Measurements from ENCODE around the gene CORO2A. TPM values are rescaled to one million over a fixed set of nuclear protein-coding genes. Genes with fewer than 3 reads are reported as not detected.

CORO2A gene
- total and polyA plus RNA-seq, 9 donors, result 0.13 to 3.7 (median 1.2) TPM

- no peaks in the 10 kb centered on the region for H3K36me3 ChIP-seq
- no peak overlapping the region for H3K4me3 ChIP-seq
- TF ChIP-seq CTCF (IDR thresholded peaks at IDR 0.05) (no peak), POLR2A (IDR thresholded peaks at IDR 0.05) (no peak), EP300 (IDR thresholded peaks at IDR 0.05) (no peak)
- DNase-seq, result no peak
- H3K9me3 ChIP-seq, result no peaks in the 10 kb centered on the region
- WGBS, 3 donors, result 82 to 89% (median 84%) methylated on average over 8 of the region's 8 CpGs
- H3K27me3 ChIP-seq, result no peaks in the 10 kb centered on the region
- intact Hi-C loops (cut with DNase I), result no loop called here
- no peaks in the 10 kb centered on the region for H3K4me1 ChIP-seq (ENCODE audit: insufficient read depth)
- no peak overlapping the region for H3K27ac ChIP-seq
These were observed 44.6 kb upstream of the CORO2A start for GRCh38 chr9:98236901-98237487.

GRCh38 chr9:98235126-98235525 lies 42.7 kb upstream of the CORO2A start:
- Histone ChIP-seq H3K9me3 (no peaks in the 10 kb centered on the region), H3K4me3 (no peak overlapping the region), H3K36me3 (no peaks in the 10 kb centered on the region), H3K4me1 (ENCODE audit: insufficient read depth) (no peaks in the 10 kb centered on the region), H3K27me3 (no peaks in the 10 kb centered on the region), H3K27ac (no peak overlapping the region)
- intact Hi-C loops (cut with DNase I), result no loop called here
- DNase-seq, result no peak
- TF ChIP-seq CTCF (IDR thresholded peaks at IDR 0.05), result no peak
- TF ChIP-seq POLR2A (IDR thresholded peaks at IDR 0.05), result no peak
- no peak for TF ChIP-seq EP300 (IDR thresholded peaks at IDR 0.05)
- 88 to 90% (median 89%) methylated on average over 9 of the region's 9 CpGs for WGBS, 3 donors

- DNase-seq, result no peak
- Histone ChIP-seq H3K27me3 (no peaks in the 10 kb centered on the region), H3K27ac (no peak overlapping the region), H3K36me3 (no peaks in the 10 kb centered on the region), H3K4me3 (no peak overlapping the region), H3K4me1 (ENCODE audit: insufficient read depth) (no peaks in the 10 kb centered on the region), H3K9me3 (no peaks in the 10 kb centered on the region)
- 62 to 63% (median 63%) methylated on average over 9 of the region's 9 CpGs for WGBS, 3 donors
- intact Hi-C loops (cut with DNase I), result no loop called here
- TF ChIP-seq CTCF (IDR thresholded peaks at IDR 0.05), result no peak
- no peak for TF ChIP-seq EP300 (IDR thresholded peaks at IDR 0.05)
- no peak for TF ChIP-seq POLR2A (IDR thresholded peaks at IDR 0.05)
These were observed 41.9 kb upstream of the CORO2A start for GRCh38 chr9:98234245-98234825.

GRCh38 chr9:98232926-98233325 lies 40.5 kb upstream of the CORO2A start:
- Histone ChIP-seq H3K27ac (no peak overlapping the region), H3K27me3 (no peaks in the 10 kb centered on the region), H3K36me3 (no peaks in the 10 kb centered on the region), H3K4me3 (no peak overlapping the region), H3K9me3 (no peaks in the 10 kb centered on the region), H3K4me1 (ENCODE audit: insufficient read depth) (no peaks in the 10 kb centered on the region)
- WGBS, 3 donors, result 86 to 96% (median 95%) methylated on average over 5 of the region's 5 CpGs
- no peak for TF ChIP-seq POLR2A (IDR thresholded peaks at IDR 0.05)
- TF ChIP-seq EP300 (IDR thresholded peaks at IDR 0.05), result no peak
- no peak for TF ChIP-seq CTCF (IDR thresholded peaks at IDR 0.05)
- intact Hi-C loops (cut with DNase I), result no loop called here
- DNase-seq, result no peak

All from ovary (tissue), 9 donors.